Measurements from ENCODE around the gene ITPR1. TPM values are rescaled to one million over a fixed set of nuclear protein-coding genes. Genes with fewer than 3 reads are reported as not detected.

ITPR1 gene
- polyA plus RNA-seq, 2 of the 4 experiments (the other 2 are of a cell fraction): 2.8 to 9.6 TPM

GRCh38 chr3:4656626-4657328 lies 163.6 kb downstream of the ITPR1 start:
- Histone ChIP-seq H3K27ac (no peak overlapping the region), H3K4me3 (no peak overlapping the region), H3K4me2 (no peak overlapping the region), H3K9me3 (no peaks in the 10 kb centered on the region), H3K4me1 (no peaks in the 10 kb centered on the region)
- no peak for TF ChIP-seq REST (IDR thresholded peaks at IDR 0.05)
- no peak for TF ChIP-seq ZC3H11A (IDR thresholded peaks at IDR 0.05)
- TF ChIP-seq ESRRA (IDR thresholded peaks at IDR 0.05; ENCODE audit: borderline replicate concordance, low read length): no peak
- TF ChIP-seq USF2 (IDR thresholded peaks at IDR 0.05): no peak
- no peak for TF ChIP-seq CHD2 (IDR thresholded peaks at IDR 0.05; ENCODE audit: low read length, partially characterized antibody)
- no peak for TF ChIP-seq GATA3 (IDR thresholded peaks at IDR 0.05; ENCODE audit: borderline replicate concordance)
- no peak for TF ChIP-seq CBX8 (IDR thresholded peaks at IDR 0.05)
- TF ChIP-seq PHF8 (IDR thresholded peaks at IDR 0.05; ENCODE audit: borderline replicate concordance, low read depth): no peak
- no peak for TF ChIP-seq POLR2AphosphoS2 (conservative IDR thresholded peaks at IDR 0.05; ENCODE audit: low read length)
- TF ChIP-seq CTCF (IDR thresholded peaks at IDR 0.05): no peak
- TF ChIP-seq CEBPB (IDR thresholded peaks at IDR 0.05): no peak
- TF ChIP-seq ZFP36 (IDR thresholded peaks at IDR 0.05; ENCODE audit: borderline replicate concordance, partially characterized antibody): no peak
- TF ChIP-seq RFX5 (IDR thresholded peaks at IDR 0.05): no peak
- TF ChIP-seq RCOR1 (IDR thresholded peaks at IDR 0.05; ENCODE audit: low read depth, low read length): no peak
- TF ChIP-seq HEYL (CRISPR knock-in tag; IDR thresholded peaks at IDR 0.05): no peak
- no peak for TF ChIP-seq CHD4 (IDR thresholded peaks at IDR 0.05; ENCODE audit: borderline replicate concordance)
- TF ChIP-seq ATOH8 (CRISPR knock-in tag; IDR thresholded peaks at IDR 0.05; ENCODE audit: low read depth): no peak
- TF ChIP-seq KDM5A (IDR thresholded peaks at IDR 0.05): no peak
- no peak for TF ChIP-seq CBX2 (IDR thresholded peaks at IDR 0.05; ENCODE audit: borderline replicate concordance, low read depth)
- CTCF ChIA-PET: interaction anchor here (0.6 to 4.0 kb wide), 26 partner anchors 14 to 530 kb away, joined by 3 to 38 read pairs (median 4); partner anchors contain the start of gene BHLHE40
- ATAC-seq (peak in 1 of 2 experiments; percentile 17; a peak in 1 of 6 replicates), FAIRE-seq (no peak), DNase-seq (ENCODE audit: low read depth in 1 of 2, low spot score in 1 of 2) (no peak)
- WGBS (ENCODE audit: missing lambda C conversion rate): 86% methylated on average over 13 of the region's 13 CpGs
- POLR2A ChIA-PET: interaction anchor here (1.0 kb wide), 1 partner anchor 401 kb away, joined by 3 read pairs; no protein-coding TSS in a partner anchor

- no peak overlapping the region for H3K27ac ChIP-seq
- DNase-seq (ENCODE audit: low read depth in 1 of 2, low spot score in 1 of 2): no peak
- ChIA-PET CTCF (no interaction called here), POLR2A (no interaction called here)
- no peaks in the 10 kb centered on the region for H3K4me1 ChIP-seq
- no peak overlapping the region for H3K4me2 ChIP-seq
- no peak for ATAC-seq
- FAIRE-seq: no peak
- H3K9me3 ChIP-seq: no peaks in the 10 kb centered on the region
- H3K4me3 ChIP-seq: no peak overlapping the region
- 65% methylated on average over 7 of the region's 7 CpGs for WGBS (ENCODE audit: missing lambda C conversion rate)
- TF ChIP-seq RARB (CRISPR knock-in tag; IDR thresholded peaks at IDR 0.05) (no peak), RNF2 (IDR thresholded peaks at IDR 0.05; ENCODE audit: borderline replicate concordance, low read depth) (no peak), E2F6 (IDR thresholded peaks at IDR 0.05; ENCODE audit: borderline replicate concordance, low read depth) (no peak), RFX5 (IDR thresholded peaks at IDR 0.05) (no peak), HOXB13 (CRISPR knock-in tag; IDR thresholded peaks at IDR 0.05; ENCODE audit: low read depth) (no peak), MAFK (IDR thresholded peaks at IDR 0.05; ENCODE audit: partially characterized antibody) (no peak), BHLHE40 (IDR thresholded peaks at IDR 0.05; ENCODE audit: low read depth, low read length) (no peak), KDM5A (IDR thresholded peaks at IDR 0.05) (no peak), ZFP36 (IDR thresholded peaks at IDR 0.05; ENCODE audit: borderline replicate concordance, partially characterized antibody) (no peak), PBX3 (IDR thresholded peaks at IDR 0.05) (no peak), ELK1 (IDR thresholded peaks at IDR 0.05; ENCODE audit: low read depth, low read length) (no peak)
Measured at GRCh38 chr3:4660936-4661335, 167.8 kb downstream of the ITPR1 start.
